HEK293T (cell line): Measurements from ENCODE around the gene MEF2D.

ENCODE experiments used
- BHLHE40 ChIP-seq: fragments of 450-650 bp; IDR thresholded peaks from 2 replicates; pipeline ENCODE4 v1.6.1; 2016; ENCODE audit warnings: mild to moderate bottlenecking, moderate library complexity, borderline replicate concordance
- FOXA1 ChIP-seq: fragments of 450-650 bp; IDR thresholded peaks from 2 replicates; pipeline ENCODE4 v1.6.1; 2016; ENCODE audit warnings: mild to moderate bottlenecking
- HDGF ChIP-seq: fragments of 450-650 bp; IDR thresholded peaks from 2 replicates; pipeline ENCODE4 v1.6.1; 2017; ENCODE audit warnings: antibody characterized with exemption, borderline replicate concordance
- SP1 ChIP-seq: fragments of 450-650 bp; IDR thresholded peaks from 2 replicates; pipeline ENCODE4 v1.6.1; 2017
- ZNF384 ChIP-seq: fragments of 450-650 bp; IDR thresholded peaks from 2 replicates; pipeline ENCODE4 v1.6.1; 2016

DNA sequence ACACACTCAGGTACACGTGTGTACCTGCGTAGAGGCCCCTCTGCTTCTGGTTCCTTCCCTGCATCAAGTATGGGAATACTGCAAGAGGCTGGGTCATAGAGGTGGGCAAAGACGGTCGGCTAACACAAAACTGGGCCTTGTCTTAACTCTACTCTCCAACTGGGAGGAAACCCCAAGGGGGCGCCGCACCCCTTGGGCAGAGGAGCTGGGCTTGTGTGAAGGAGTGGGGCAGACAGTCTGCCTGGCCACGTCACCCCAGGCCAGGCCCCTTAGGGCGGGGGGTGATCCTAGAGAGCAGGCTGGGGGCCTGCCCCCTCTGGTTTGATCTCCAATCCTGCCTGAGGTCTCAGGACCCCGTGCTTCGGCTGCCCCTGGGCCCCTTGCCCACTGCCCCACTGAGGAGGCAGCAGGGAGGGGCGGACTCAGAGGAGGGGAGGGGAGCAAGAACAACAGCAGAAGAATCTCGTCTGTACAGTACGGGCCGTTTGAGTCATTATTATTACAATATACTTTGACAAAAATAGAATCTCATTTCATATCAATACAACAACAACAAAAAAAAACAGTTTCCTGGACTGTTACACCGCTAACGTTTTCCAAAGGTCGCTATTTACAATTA, 34.7 kb downstream of the MEF2D start:
- no peak for TF ChIP-seq ZNF384
- no peak for TF ChIP-seq HDGF
- TF ChIP-seq BHLHE40: no peak
- no peak for TF ChIP-seq SP1
- TF ChIP-seq FOXA1: no peak
